SHP77 (cell line): ENCODE data around the gene FGF18.

Experiments
- DNase-seq, 2 experiments: peaks; one replicate each; lab custom pipeline; 2025; lab: John Stamatoyannopoulos, UW

The FGF18 gene

GRCh38 chr5:171441246-171441791, 21.9 kb downstream of the FGF18 start:
- no peak for DNase-seq

GRCh38 chr5:171442287-171443042, 23.0 kb downstream of the FGF18 start:
- DNase-seq: no peak

- no peak for DNase-seq
These were observed 25.1 kb downstream of the FGF18 start for GRCh38 chr5:171444582-171444981.

- no peak for DNase-seq
These were observed 26.4 kb downstream of the FGF18 start for GRCh38 chr5:171445644-171446516.

GRCh38 chr5:171447226-171447625, 27.8 kb downstream of the FGF18 start:
- no peak for DNase-seq

- no peak for DNase-seq
These were observed 30.0 kb downstream of the FGF18 start for GRCh38 chr5:171449426-171449825.

GRCh38 chr5:171450423-171451331, 31.2 kb downstream of the FGF18 start:
- no peak for DNase-seq

- no peak for DNase-seq
These were observed 32.0 kb downstream of the FGF18 start for GRCh38 chr5:171451421-171451820.

GRCh38 chr5:171453056-171453725, 33.7 kb downstream of the FGF18 start:
- no peak for DNase-seq

- DNase-seq: no peak
These were observed 34.5 kb downstream of the FGF18 start for GRCh38 chr5:171453988-171454387.

GRCh38 chr5:171454549-171454948, 35.1 kb downstream of the FGF18 start:
- DNase-seq: no peak

- no peak for DNase-seq
These were observed 36.1 kb downstream of the FGF18 start for GRCh38 chr5:171455522-171455921.

GRCh38 chr5:171457208-171457981, 37.9 kb downstream of the FGF18 start:
- no peak for DNase-seq

- DNase-seq: no peak
These were observed 40.4 kb downstream of the FGF18 start for GRCh38 chr5:171459839-171460238.

GRCh38 chr5:171462136-171462927, 42.9 kb downstream of the FGF18 start:
- no peak for DNase-seq

- no peak for DNase-seq
These were observed 43.7 kb downstream of the FGF18 start for GRCh38 chr5:171462928-171463861.

- no peak for DNase-seq
These were observed 44.4 kb downstream of the FGF18 start for GRCh38 chr5:171463862-171464229.

GRCh38 chr5:171464829-171465228, 45.4 kb downstream of the FGF18 start:
- no peak for DNase-seq

GRCh38 chr5:171467107-171467506, 47.7 kb downstream of the FGF18 start:
- DNase-seq: no peak
